ENCODE measurements around the gene RBMS2.

Gene RBMS2

GRCh38 chr12:56585098-56585497 lies 63.5 kb downstream of the RBMS2 start:
- DNase-seq (ENCODE audit: low read depth), result no peak

GRCh38 chr12:56589783-56590182 lies 68.2 kb downstream of the RBMS2 start:
- no peak for DNase-seq (ENCODE audit: low read depth)

- DNase-seq (ENCODE audit: low read depth), result no peak
Measured at GRCh38 chr12:56590237-56590830, 68.7 kb downstream of the RBMS2 start.

GRCh38 chr12:56591126-56591525 lies 69.5 kb downstream of the RBMS2 start:
- no peak for DNase-seq (ENCODE audit: low read depth)

- DNase-seq (ENCODE audit: low read depth), result no peak
Measured at GRCh38 chr12:56591961-56592360, 70.3 kb downstream of the RBMS2 start.

GRCh38 chr12:56593909-56594621 lies 72.4 kb downstream of the RBMS2 start:
- DNase-seq (ENCODE audit: low read depth), result peak; percentile 27

GRCh38 chr12:56596815-56597214 lies 75.2 kb downstream of the RBMS2 start:
- DNase-seq (ENCODE audit: low read depth), result no peak

GRCh38 chr12:56599041-56599440 lies 77.4 kb downstream of the RBMS2 start:
- DNase-seq (ENCODE audit: low read depth), result no peak

- DNase-seq (ENCODE audit: low read depth), result no peak
Measured at GRCh38 chr12:56599797-56600196, 78.2 kb downstream of the RBMS2 start.

- DNase-seq (ENCODE audit: low read depth), result no peak
Measured at GRCh38 chr12:56600753-56601152, 79.1 kb downstream of the RBMS2 start.

GRCh38 chr12:56601503-56601902 lies 79.9 kb downstream of the RBMS2 start:
- peak; percentile 5 for DNase-seq (ENCODE audit: low read depth)

- no peak for DNase-seq (ENCODE audit: low read depth)
Measured at GRCh38 chr12:56602239-56602638, 80.6 kb downstream of the RBMS2 start.

- no peak for DNase-seq (ENCODE audit: low read depth)
Measured at GRCh38 chr12:56604355-56604754, 82.7 kb downstream of the RBMS2 start.

- no peak for DNase-seq (ENCODE audit: low read depth)
Measured at GRCh38 chr12:56614627-56615026, 93.0 kb downstream of the RBMS2 start.

GRCh38 chr12:56616244-56616643 lies 94.6 kb downstream of the RBMS2 start:
- no peak for DNase-seq (ENCODE audit: low read depth)

- DNase-seq (ENCODE audit: low read depth), result no peak
Measured at GRCh38 chr12:56616925-56617324, 95.3 kb downstream of the RBMS2 start.

- no peak for DNase-seq (ENCODE audit: low read depth)
Measured at GRCh38 chr12:56622535-56622934, 100.9 kb downstream of the RBMS2 start.

GRCh38 chr12:56626701-56627100 lies 105.1 kb downstream of the RBMS2 start:
- DNase-seq (ENCODE audit: low read depth), result no peak

GRCh38 chr12:56628671-56629458 lies 107.2 kb downstream of the RBMS2 start:
- DNase-seq (ENCODE audit: low read depth), result peak; percentile 55

GRCh38 chr12:56629459-56630179 lies 108.0 kb downstream of the RBMS2 start:
- DNase-seq (ENCODE audit: low read depth), result peak; percentile 18

- peak; percentile 74 for DNase-seq (ENCODE audit: low read depth)
Measured at GRCh38 chr12:56630180-56630632, 108.6 kb downstream of the RBMS2 start, which contains the start of gene BAZ2A. TSS of gene BAZ2A (minus strand) at chr12:56630326. CDS start at chr12:56617530, 12,796 bp downstream.
